HepG2 (cell line): Measurements from ENCODE around the gene ACAP3. TPM values are rescaled to one million over a fixed set of nuclear protein-coding genes. Genes with fewer than 3 reads are reported as not detected.

Experiments used
- BORCS8-MEF2B ChIP-seq: sonication (generic); formaldehyde crosslinking; IDR thresholded peaks from 2 replicates; pipeline ENCODE4 v1.8.0; 2022; ENCODE audit warnings: mild to moderate bottlenecking, missing genetic modification reagents
- GABPA ChIP-seq, 2 experiments: IDR thresholded peaks; 2 replicates each; pipeline ENCODE4 v1.6.1; 2011 to 2016; ENCODE audit warnings: low read depth in 2 of 2, low read length in 1 of 2, missing biosample characterization in 1 of 2, missing genetic modification characterization in 1 of 2
- IKZF4 ChIP-seq: sonication (generic); formaldehyde crosslinking; IDR thresholded peaks from 2 replicates; pipeline ENCODE4 v1.5.1; 2020; ENCODE audit warnings: borderline replicate concordance, mild to moderate bottlenecking, low read depth, missing genetic modification reagents; ENCODE audit errors: not compliant biosample characterization
- KAT8 ChIP-seq: IDR thresholded peaks from 2 replicates; pipeline ENCODE4 v1.6.1; 2016; ENCODE audit warnings: missing genetic modification reagents, missing compliant biosample characterization
- PAF1 ChIP-seq: IDR thresholded peaks from 2 replicates; pipeline ENCODE4 v1.6.1; 2016; ENCODE audit warnings: missing genetic modification reagents, missing compliant biosample characterization
- RXRA ChIP-seq: sonication (generic); formaldehyde crosslinking; IDR thresholded peaks from 2 replicates; pipeline ENCODE4 v1.5.1; 2020; ENCODE audit warnings: missing genetic modification reagents
- SIX4 ChIP-seq: sonication (generic); formaldehyde crosslinking; IDR thresholded peaks from 2 replicates; pipeline ENCODE4 v1.4.0; 2020; ENCODE audit warnings: missing genetic modification reagents
- SOX13 ChIP-seq, 3 experiments: fragments of 450-650 bp in 1 of 3; sonication (generic) in 1 of 3; formaldehyde crosslinking in 1 of 3; IDR thresholded peaks in 2 of 3; conservative IDR thresholded peaks in 1 of 3; 2 replicates each; pipeline versions ENCODE4 v1.5.0 to v1.6.1; 2016 to 2020; ENCODE audit warnings: antibody characterized with exemption in 1 of 3, mild to moderate bottlenecking in 1 of 3, missing compliant biosample characterization in 1 of 3, missing genetic modification reagents in 1 of 3, moderate library complexity in 1 of 3
- XRCC5 ChIP-seq: fragments of 200-400 bp; formaldehyde crosslinking; optimal IDR thresholded peaks from 2 replicates; pipeline ENCODE3; 2017; ENCODE audit warnings: mild to moderate bottlenecking, low read length
- ZNF281 ChIP-seq: sonication (generic); formaldehyde crosslinking; IDR thresholded peaks from 2 replicates; pipeline ENCODE4 v1.4.0; 2020; ENCODE audit warnings: missing genetic modification reagents, borderline replicate concordance
- polyA plus RNA-seq, 8 experiments: library from polyadenylated mRNA; depleted of rRNA in 3 of 8; stranded (reverse) in 7 of 8; unstranded in 1 of 8; fragments of >200 nt; fragmentation: Illumina TruSeq in 4 of 8; extraction: Trizol in 4 of 8; gene quantifications; 2 replicates each; pipeline versions ENCODE4 v1.2.1 to v1.2.3, GENCODE V29; 2011 to 2016; ENCODE audit warnings: low read depth in 4 of 8, missing spikeins in 1 of 8, mixed read lengths in 1 of 8; ENCODE audit not compliant: insufficient read depth in 1 of 8
- total RNA-seq, 5 experiments: library from RNA; depleted of rRNA; stranded (reverse); fragments of >200 nt; fragmentation: Illumina TruSeq; extraction: Trizol; gene quantifications; 2 replicates each; pipeline ENCODE4 v1.2.3, GENCODE V29; 2016; ENCODE audit warnings: low read depth in 1 of 5
- TF ChIP-seq, protein P1 (sequence below): sonication (generic); formaldehyde crosslinking; IDR thresholded peaks from 2 replicates; pipeline ENCODE4 v1.4.0; 2020; ENCODE audit warnings: missing genetic modification reagents
- TF ChIP-seq, protein P2 (sequence below): sonication (generic); formaldehyde crosslinking; IDR thresholded peaks from 2 replicates; pipeline ENCODE4 v1.4.0; 2020; ENCODE audit warnings: missing genetic modification reagents, borderline replicate concordance

ACAP3 gene
- total and polyA plus RNA-seq, 2 of the 13 experiments (the other 11 are each of a cell fraction or from before 2014, with no cell fraction given), result 29.4 to 50.8 TPM

DNA sequence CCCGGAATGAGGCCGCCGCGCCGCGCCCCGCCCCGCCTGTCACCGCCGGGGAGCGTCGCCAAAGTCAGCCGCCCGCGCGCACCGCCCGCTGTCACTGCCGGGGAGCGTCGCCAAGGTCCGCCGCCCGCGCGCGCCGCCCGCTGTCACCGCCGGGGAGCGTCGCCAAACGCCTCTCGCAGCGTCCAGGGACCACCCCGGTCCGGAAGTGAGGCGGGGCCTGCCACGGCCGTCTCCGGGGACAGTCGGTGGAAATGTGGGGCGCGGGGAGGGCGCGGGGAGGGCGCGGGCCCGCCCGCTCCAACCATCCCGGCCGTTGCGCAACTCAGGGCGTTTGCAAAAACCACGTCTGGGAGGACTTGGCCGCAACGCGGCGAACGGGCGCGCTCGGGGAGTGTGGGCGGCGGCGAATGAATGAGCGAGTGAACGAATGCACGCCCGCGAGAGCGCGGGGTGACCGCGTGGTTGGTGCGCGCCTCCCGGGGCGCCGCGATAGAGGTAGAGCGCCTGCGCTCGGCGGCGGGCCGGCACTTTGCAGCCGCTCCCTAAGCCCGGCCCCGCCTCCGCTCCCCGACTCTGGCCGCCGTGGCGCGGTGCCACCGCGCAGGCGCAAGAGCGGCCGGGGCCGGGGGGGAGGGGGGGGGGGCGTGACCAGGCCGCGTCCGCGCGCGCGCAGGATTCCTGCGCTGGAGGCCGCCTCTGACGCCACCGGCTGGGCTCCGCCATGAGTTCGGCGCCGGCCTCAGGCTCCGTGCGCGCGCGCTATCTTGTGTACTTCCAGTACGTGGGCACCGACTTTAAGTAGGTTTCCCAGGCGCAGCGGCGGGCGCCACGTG lies at the start of gene ACAP3, which contains the start of gene PUSL1 (continued):
- TF ChIP-seq, protein P1, sequence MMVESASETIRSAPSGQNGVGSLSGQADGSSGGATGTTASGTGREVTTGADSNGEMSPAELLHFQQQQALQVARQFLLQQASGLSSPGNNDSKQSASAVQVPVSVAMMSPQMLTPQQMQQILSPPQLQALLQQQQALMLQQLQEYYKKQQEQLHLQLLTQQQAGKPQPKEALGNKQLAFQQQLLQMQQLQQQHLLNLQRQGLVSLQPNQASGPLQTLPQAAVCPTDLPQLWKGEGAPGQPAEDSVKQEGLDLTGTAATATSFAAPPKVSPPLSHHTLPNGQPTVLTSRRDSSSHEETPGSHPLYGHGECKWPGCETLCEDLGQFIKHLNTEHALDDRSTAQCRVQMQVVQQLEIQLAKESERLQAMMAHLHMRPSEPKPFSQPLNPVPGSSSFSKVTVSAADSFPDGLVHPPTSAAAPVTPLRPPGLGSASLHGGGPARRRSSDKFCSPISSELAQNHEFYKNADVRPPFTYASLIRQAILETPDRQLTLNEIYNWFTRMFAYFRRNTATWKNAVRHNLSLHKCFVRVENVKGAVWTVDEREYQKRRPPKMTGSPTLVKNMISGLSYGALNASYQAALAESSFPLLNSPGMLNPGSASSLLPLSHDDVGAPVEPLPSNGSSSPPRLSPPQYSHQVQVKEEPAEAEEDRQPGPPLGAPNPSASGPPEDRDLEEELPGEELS (CRISPR knock-in tag), result 0 out of 2 replicates have a peak, but pooled peaks have one; percentile 30
- TF ChIP-seq KAT8 (CRISPR knock-in tag) (peak; percentile 63), PAF1 (CRISPR knock-in tag) (no peak), GABPA (IDR thresholded peaks at IDR 0.05; ENCODE audit: low read depth, low read length) (no peak), GABPA (CRISPR knock-in tag; IDR thresholded peaks at IDR 0.05; ENCODE audit: low read depth) (peak; percentile 55), IKZF4 (CRISPR knock-in tag) (peak; percentile 52), ZNF281 (no peak), SIX4 (CRISPR knock-in tag) (no peak), RXRA (CRISPR knock-in tag) (peak; percentile 61; the same call in 1 of the 2 replicates), XRCC5 (peak; percentile 69), SOX13 (IDR thresholded peaks at IDR 0.05) (no peak), SOX13 (CRISPR knock-in tag; conservative IDR thresholded peaks at IDR 0.05 in 1 of 2, IDR thresholded peaks at IDR 0.05 in 1 of 2) (0 out of 4 replicates have a peak, but pooled peaks of 1 of the 2 experiments have one; percentile 2), BORCS8-MEF2B (CRISPR knock-in tag) (0 out of 2 replicates have a peak, but pooled peaks have one; percentile 29)
- TF ChIP-seq, protein P2, sequence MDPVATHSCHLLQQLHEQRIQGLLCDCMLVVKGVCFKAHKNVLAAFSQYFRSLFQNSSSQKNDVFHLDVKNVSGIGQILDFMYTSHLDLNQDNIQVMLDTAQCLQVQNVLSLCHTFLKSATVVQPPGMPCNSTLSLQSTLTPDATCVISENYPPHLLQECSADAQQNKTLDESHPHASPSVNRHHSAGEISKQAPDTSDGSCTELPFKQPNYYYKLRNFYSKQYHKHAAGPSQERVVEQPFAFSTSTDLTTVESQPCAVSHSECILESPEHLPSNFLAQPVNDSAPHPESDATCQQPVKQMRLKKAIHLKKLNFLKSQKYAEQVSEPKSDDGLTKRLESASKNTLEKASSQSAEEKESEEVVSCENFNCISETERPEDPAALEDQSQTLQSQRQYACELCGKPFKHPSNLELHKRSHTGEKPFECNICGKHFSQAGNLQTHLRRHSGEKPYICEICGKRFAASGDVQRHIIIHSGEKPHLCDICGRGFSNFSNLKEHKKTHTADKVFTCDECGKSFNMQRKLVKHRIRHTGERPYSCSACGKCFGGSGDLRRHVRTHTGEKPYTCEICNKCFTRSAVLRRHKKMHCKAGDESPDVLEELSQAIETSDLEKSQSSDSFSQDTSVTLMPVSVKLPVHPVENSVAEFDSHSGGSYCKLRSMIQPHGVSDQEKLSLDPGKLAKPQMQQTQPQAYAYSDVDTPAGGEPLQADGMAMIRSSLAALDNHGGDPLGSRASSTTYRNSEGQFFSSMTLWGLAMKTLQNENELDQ (CRISPR knock-in tag), result no peak
